Measurements from ENCODE around the gene TMEM130. TPM values are rescaled to one million over a fixed set of nuclear protein-coding genes. Genes with fewer than 3 reads are reported as not detected.

Gene TMEM130
- total and polyA plus RNA-seq, 4 donors, result not detected

GRCh38 chr7:98879198-98879978 is 9.6 kb upstream of the TMEM130 start:
- Histone ChIP-seq H3K4me3 (ENCODE audit: low read depth in 1 of 3, low read length in 3 of 3) (peak overlapping the region; percentile 82 to 99 (median 85)), H3K27me3 (ENCODE audit: control insufficient read depth in 4 of 4, insufficient read depth in 4 of 4, low read length in 3 of 4) (no peaks in the 10 kb centered on the region), H3K27ac (ENCODE audit: low read depth in 1 of 2, low read length in 2 of 2) (peak overlapping the region; percentile 80 to 92), H3K9me3 (ENCODE audit: control insufficient read depth in 4 of 4, low read length in 3 of 4) (no peaks in the 10 kb centered on the region), H3K9ac (ENCODE audit: low read depth in 1 of 2, low read length in 2 of 2) (peak overlapping the region; percentile 75 to 89), H3K4me1 (ENCODE audit: control insufficient read depth in 4 of 4, insufficient read depth in 4 of 4, low read length in 3 of 4) (peaks cover 4 to 17% (median 14%) of the 10 kb centered on the region in 4 donors), H3K36me3 (ENCODE audit: control insufficient read depth in 4 of 4, insufficient read depth in 3 of 4, low read depth in 1 of 4, low read length in 3 of 4) (peaks cover 7 to 29% (median 15%) of the 10 kb centered on the region in 4 donors)
- WGBS, result 2% methylated on average over 29 of the region's 29 CpGs
- no peak for DNase-seq (ENCODE audit: low spot score)
- TF ChIP-seq HNF4A (conservative IDR thresholded peaks at IDR 0.05) (no peak), GABPA (IDR thresholded peaks at IDR 0.05 in 1 of 2, conservative IDR thresholded peaks at IDR 0.05 in 1 of 2) (peak; percentile 75 to 86)

GRCh38 chr7:98878365-98879197 is 8.8 kb upstream of the TMEM130 start, which contains the start of gene TRRAP:
Gene TRRAP, plus strand, starts transcription at chr7:98878532. Its CDS starts 2,619 bp downstream, at chr7:98881151.
- WGBS, result under 1% methylated on average over 113 of the region's 113 CpGs
- peaks cover 6 to 21% (median 10%) of the 10 kb centered on the region in 4 donors for H3K36me3 ChIP-seq (ENCODE audit: control insufficient read depth in 4 of 4, insufficient read depth in 3 of 4, low read depth in 1 of 4, low read length in 3 of 4)
- H3K9ac ChIP-seq (ENCODE audit: low read depth in 1 of 2, low read length in 2 of 2), result peak within 1 kb of the TSS; percentile 75 to 89
- no peaks in the 10 kb centered on the region for H3K27me3 ChIP-seq (ENCODE audit: control insufficient read depth in 4 of 4, insufficient read depth in 4 of 4, low read length in 3 of 4)
- peaks cover 4 to 17% (median 14%) of the 10 kb centered on the region in 4 donors for H3K4me1 ChIP-seq (ENCODE audit: control insufficient read depth in 4 of 4, insufficient read depth in 4 of 4, low read length in 3 of 4)
- H3K9me3 ChIP-seq (ENCODE audit: control insufficient read depth in 4 of 4, low read length in 3 of 4), result no peaks in the 10 kb centered on the region
- TF ChIP-seq SP1 (IDR thresholded peaks at IDR 0.05) (no peak), REST (IDR thresholded peaks at IDR 0.05) (no peak), HNF4G (IDR thresholded peaks at IDR 0.05) (no peak), GABPA (IDR thresholded peaks at IDR 0.05 in 1 of 2, conservative IDR thresholded peaks at IDR 0.05 in 1 of 2) (no peak), FOXA1 (IDR thresholded peaks at IDR 0.05) (no peak), RXRA (IDR thresholded peaks at IDR 0.05) (no peak), EGR1 (IDR thresholded peaks at IDR 0.05; ENCODE audit: low read depth in 2 of 2) (peak in 1 of 2 donors; percentile 31), ATF3 (IDR thresholded peaks at IDR 0.05) (no peak), CTCF (IDR thresholded peaks at IDR 0.05; ENCODE audit: low read depth, low read length, missing input control) (peak; percentile 60), JUND (IDR thresholded peaks at IDR 0.05) (no peak), TAF1 (conservative IDR thresholded peaks at IDR 0.05) (no peak), HNF4A (conservative IDR thresholded peaks at IDR 0.05) (no peak)
- DNase-seq (ENCODE audit: low spot score), result peak; percentile 70
- peak within 1 kb of the TSS; percentile 82 to 99 (median 85) for H3K4me3 ChIP-seq (ENCODE audit: low read depth in 1 of 3, low read length in 3 of 3)
- peak within 1 kb of the TSS; percentile 80 to 92 for H3K27ac ChIP-seq (ENCODE audit: low read depth in 1 of 2, low read length in 2 of 2)

Measured in liver (tissue), 9 donors.